H1 (cell line): ENCODE results near the gene HSD11B1. TPM values are rescaled to one million over a fixed set of nuclear protein-coding genes. Genes with fewer than 3 reads are reported as not detected.

Experiments used
- CBX5 ChIP-seq: fragments of 300-800, 300-1000 bp; sonication (generic); IDR thresholded peaks from 2 replicates; pipeline ENCODE4 v1.7.1; 2016; ENCODE audit warnings: antibody characterized with exemption, low read length, low read depth
- CTBP2 ChIP-seq: IDR thresholded peaks from 2 replicates; pipeline ENCODE4 v1.7.0; 2011; ENCODE audit warnings: borderline replicate concordance, mild to moderate bottlenecking, moderate library complexity, mixed read lengths, low read length; ENCODE audit not compliant: insufficient read depth, insufficient read length
- SP4 ChIP-seq: IDR thresholded peaks from 2 replicates; pipeline ENCODE4 v1.6.1; 2012; ENCODE audit warnings: low read length, inconsistent platforms
- TAF7 ChIP-seq: optimal IDR thresholded peaks from 2 replicates; pipeline ENCODE3; 2011; ENCODE audit warnings: low read depth, mild to moderate bottlenecking, inconsistent platforms, low read length, moderate library complexity, borderline replicate concordance
- polyA plus RNA-seq, 7 experiments: library from polyadenylated mRNA; depleted of rRNA in 3 of 7; stranded (reverse) in 5 of 7; unstranded in 2 of 7; fragments of >200 nt in 5 of 7; fragments of 200-250 nt in 2 of 7; gene quantifications; 1 replicate in 5 of 7; 2 replicates in 1 of 7; 4 replicates in 1 of 7; pipeline versions ENCODE4 v1.2.1 to v1.2.3, GENCODE V29; 2011 to 2013; ENCODE audit warnings: missing spikeins in 2 of 7, mixed read lengths in 2 of 7
- total RNA-seq: library from RNA; stranded (reverse); fragmentation: NEBNext Ultra II Directional; extraction: Animal tissue kit (Norgen Biotek cat#: 25700); gene quantifications from 2 replicates; pipeline ENCODE4 v1.2.1, GENCODE V29; 2021
- TF ChIP-seq, protein P1 (sequence below): IDR thresholded peaks from 2 replicates; pipeline ENCODE4 v1.6.1; 2011; ENCODE audit warnings: low read depth, mild to moderate bottlenecking, low read length; ENCODE audit not compliant: insufficient read depth
- TF ChIP-seq, protein P2 (sequence below): IDR thresholded peaks from 2 replicates; pipeline ENCODE4 v1.6.1; 2012; ENCODE audit warnings: inconsistent platforms

Gene HSD11B1
- total and polyA plus RNA-seq, 2 of the 8 experiments (the other 6 are each of a cell fraction or from before 2014, with no cell fraction given): not detected

DNA sequence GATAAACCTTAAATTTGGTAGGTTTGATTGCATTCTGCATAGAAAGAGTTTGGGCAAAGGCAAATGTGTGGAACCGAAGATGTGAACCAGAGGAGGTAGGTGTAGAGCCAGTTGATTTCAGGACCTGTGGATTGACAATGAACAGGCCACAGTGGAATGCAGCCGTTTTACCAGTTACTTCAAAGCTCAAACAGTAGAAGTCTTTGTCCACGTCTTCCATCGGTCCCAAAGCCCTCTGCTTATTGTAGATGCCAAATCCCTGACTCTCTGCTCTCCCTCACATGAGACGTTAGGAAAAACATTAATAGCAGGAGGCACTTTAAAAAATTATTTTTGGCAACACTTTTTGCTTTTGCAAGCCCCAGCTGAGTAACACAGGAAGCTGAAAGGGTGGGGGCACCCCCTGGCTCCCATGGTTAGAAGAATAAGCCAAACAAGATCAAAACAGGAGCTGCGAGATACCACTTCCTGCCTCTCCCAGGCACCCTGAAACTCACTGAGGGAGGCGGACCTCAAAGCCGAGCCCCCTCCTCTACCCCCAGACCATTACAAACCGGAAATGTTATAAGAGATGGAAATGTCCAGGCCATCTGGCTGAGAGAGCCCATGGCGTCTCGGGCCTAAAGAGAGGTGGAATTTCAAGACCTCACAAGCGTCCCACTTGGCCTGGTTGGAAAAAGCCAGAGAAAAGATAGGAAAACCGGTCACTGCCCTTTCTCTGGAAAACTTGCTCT, 64.7 kb downstream of the HSD11B1 start (continued):
- TF ChIP-seq, protein P1, sequence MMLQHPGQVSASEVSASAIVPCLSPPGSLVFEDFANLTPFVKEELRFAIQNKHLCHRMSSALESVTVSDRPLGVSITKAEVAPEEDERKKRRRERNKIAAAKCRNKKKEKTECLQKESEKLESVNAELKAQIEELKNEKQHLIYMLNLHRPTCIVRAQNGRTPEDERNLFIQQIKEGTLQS: no peak
- TF ChIP-seq TAF7 (no peak), SP4 (no peak), CTBP2 (no peak), CBX5 (no peak)
- TF ChIP-seq, protein P2, sequence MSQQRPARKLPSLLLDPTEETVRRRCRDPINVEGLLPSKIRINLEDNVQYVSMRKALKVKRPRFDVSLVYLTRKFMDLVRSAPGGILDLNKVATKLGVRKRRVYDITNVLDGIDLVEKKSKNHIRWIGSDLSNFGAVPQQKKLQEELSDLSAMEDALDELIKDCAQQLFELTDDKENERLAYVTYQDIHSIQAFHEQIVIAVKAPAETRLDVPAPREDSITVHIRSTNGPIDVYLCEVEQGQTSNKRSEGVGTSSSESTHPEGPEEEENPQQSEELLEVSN: no peak
